ENCODE results near the gene MPND. TPM values are rescaled to one million over a fixed set of nuclear protein-coding genes. Genes with fewer than 3 reads are reported as not detected.

MPND gene
- total and polyA plus RNA-seq, 2 of the 13 experiments (the other 11 are each of a cell fraction or from before 2014, with no cell fraction given) = 10.8 to 15.8 TPM

- TF ChIP-seq, protein P1, sequence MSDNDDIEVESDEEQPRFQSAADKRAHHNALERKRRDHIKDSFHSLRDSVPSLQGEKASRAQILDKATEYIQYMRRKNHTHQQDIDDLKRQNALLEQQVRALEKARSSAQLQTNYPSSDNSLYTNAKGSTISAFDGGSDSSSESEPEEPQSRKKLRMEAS (IDR thresholded peaks at IDR 0.05) = peak; percentile 61
- TF ChIP-seq ZNF639 (CRISPR knock-in tag; conservative IDR thresholded peaks at IDR 0.05) (no peak), SOX13 (IDR thresholded peaks at IDR 0.05) (no peak), SOX13 (CRISPR knock-in tag; conservative IDR thresholded peaks at IDR 0.05 in 1 of 2, IDR thresholded peaks at IDR 0.05 in 1 of 2) (peak in 1 of 2 experiments; percentile 29; a peak in 1 of 4 replicates), SIN3B (IDR thresholded peaks at IDR 0.05; ENCODE audit: low read length) (no peak), TARDBP (CRISPR knock-in tag; IDR thresholded peaks at IDR 0.05) (peak; percentile 50; the same call in 1 of the 2 replicates), SNAPC4 (CRISPR knock-in tag; IDR thresholded peaks at IDR 0.05) (no peak), GATAD1 (CRISPR knock-in tag; IDR thresholded peaks at IDR 0.05) (peak; percentile 24; the same call in 1 of the 2 replicates), RARA (CRISPR knock-in tag; IDR thresholded peaks at IDR 0.05) (peak; percentile 85), EHMT2 (IDR thresholded peaks at IDR 0.05; ENCODE audit: borderline replicate concordance, low read depth, low read length) (no peak), HHEX (CRISPR knock-in tag; IDR thresholded peaks at IDR 0.05) (no peak), AGO2 (optimal IDR thresholded peaks at IDR 0.05; ENCODE audit: low read depth, low read length) (no peak), KAT7 (CRISPR knock-in tag; IDR thresholded peaks at IDR 0.05; ENCODE audit: borderline replicate concordance) (0 out of 2 replicates have a peak, but pooled peaks have one; percentile 44), ZNF761 (CRISPR knock-in tag; conservative IDR thresholded peaks at IDR 0.05) (0 out of 2 replicates have a peak, but pooled peaks have one; percentile 30), SOX5 (CRISPR knock-in tag; IDR thresholded peaks at IDR 0.05; ENCODE audit: borderline replicate concordance) (peak; percentile 43; the same call in 1 of the 2 replicates), RFX1 (IDR thresholded peaks at IDR 0.05) (peak; percentile 59)
- TF ChIP-seq, protein P2, sequence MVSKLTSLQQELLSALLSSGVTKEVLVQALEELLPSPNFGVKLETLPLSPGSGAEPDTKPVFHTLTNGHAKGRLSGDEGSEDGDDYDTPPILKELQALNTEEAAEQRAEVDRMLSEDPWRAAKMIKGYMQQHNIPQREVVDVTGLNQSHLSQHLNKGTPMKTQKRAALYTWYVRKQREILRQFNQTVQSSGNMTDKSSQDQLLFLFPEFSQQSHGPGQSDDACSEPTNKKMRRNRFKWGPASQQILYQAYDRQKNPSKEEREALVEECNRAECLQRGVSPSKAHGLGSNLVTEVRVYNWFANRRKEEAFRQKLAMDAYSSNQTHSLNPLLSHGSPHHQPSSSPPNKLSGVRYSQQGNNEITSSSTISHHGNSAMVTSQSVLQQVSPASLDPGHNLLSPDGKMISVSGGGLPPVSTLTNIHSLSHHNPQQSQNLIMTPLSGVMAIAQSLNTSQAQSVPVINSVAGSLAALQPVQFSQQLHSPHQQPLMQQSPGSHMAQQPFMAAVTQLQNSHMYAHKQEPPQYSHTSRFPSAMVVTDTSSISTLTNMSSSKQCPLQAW (CRISPR knock-in tag; IDR thresholded peaks at IDR 0.05) = peak; percentile 26; the same call in 1 of the 2 replicates
- TF ChIP-seq, protein P3, sequence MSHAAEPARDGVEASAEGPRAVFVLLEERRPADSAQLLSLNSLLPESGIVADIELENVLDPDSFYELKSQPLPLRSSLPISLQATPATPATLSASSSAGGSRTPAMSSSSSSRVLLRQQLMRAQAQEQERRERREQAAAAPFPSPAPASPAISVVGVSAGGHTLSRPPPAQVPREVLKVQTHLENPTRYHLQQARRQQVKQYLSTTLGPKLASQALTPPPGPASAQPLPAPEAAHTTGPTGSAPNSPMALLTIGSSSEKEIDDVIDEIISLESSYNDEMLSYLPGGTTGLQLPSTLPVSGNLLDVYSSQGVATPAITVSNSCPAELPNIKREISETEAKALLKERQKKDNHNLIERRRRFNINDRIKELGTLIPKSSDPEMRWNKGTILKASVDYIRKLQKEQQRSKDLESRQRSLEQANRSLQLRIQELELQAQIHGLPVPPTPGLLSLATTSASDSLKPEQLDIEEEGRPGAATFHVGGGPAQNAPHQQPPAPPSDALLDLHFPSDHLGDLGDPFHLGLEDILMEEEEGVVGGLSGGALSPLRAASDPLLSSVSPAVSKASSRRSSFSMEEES (CRISPR knock-in tag; IDR thresholded peaks at IDR 0.05) = peak; percentile 60
- TF ChIP-seq, protein P4, sequence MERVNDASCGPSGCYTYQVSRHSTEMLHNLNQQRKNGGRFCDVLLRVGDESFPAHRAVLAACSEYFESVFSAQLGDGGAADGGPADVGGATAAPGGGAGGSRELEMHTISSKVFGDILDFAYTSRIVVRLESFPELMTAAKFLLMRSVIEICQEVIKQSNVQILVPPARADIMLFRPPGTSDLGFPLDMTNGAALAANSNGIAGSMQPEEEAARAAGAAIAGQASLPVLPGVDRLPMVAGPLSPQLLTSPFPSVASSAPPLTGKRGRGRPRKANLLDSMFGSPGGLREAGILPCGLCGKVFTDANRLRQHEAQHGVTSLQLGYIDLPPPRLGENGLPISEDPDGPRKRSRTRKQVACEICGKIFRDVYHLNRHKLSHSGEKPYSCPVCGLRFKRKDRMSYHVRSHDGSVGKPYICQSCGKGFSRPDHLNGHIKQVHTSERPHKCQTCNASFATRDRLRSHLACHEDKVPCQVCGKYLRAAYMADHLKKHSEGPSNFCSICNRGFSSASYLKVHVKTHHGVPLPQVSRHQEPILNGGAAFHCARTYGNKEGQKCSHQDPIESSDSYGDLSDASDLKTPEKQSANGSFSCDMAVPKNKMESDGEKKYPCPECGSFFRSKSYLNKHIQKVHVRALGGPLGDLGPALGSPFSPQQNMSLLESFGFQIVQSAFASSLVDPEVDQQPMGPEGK (CRISPR knock-in tag; IDR thresholded peaks at IDR 0.05) = peak; percentile 92
Observed at GRCh38 chr19:4337906-4338440, 5.4 kb upstream of the MPND start (continued).

All from HepG2 (cell line).